ENCODE results near the gene FAM76A. TPM values are rescaled to one million over a fixed set of nuclear protein-coding genes. Genes with fewer than 3 reads are reported as not detected.
A peak's percentile ranks its signal among the peaks of the same experiment; 100 is the strongest.

Gene FAM76A
- total and polyA plus RNA-seq, 9 of the 15 experiments (the other 6 are each of a cell fraction or from before 2014, with no cell fraction given): 9.5 to 14.6 (median 11.4) TPM

- peak; percentile 80 for TF ChIP-seq ARID4B (CRISPR knock-in tag; IDR thresholded peaks at IDR 0.05)
- TF ChIP-seq KAT2B (IDR thresholded peaks at IDR 0.05; ENCODE audit: low read depth, low read length): no peak
- no peak for TF ChIP-seq ZNF778 (CRISPR knock-in tag; IDR thresholded peaks at IDR 0.05)
- TF ChIP-seq CBX1 (IDR thresholded peaks at IDR 0.05; ENCODE audit: low read depth): no peak
- TF ChIP-seq HDAC8 (tag; IDR thresholded peaks at IDR 0.05): no peak
- no peak; the same call in 1 of the 2 replicates for TF ChIP-seq ZNF609 (CRISPR knock-in tag; IDR thresholded peaks at IDR 0.05; ENCODE audit: borderline replicate concordance)
- no peak for TF ChIP-seq TRIM24 (IDR thresholded peaks at IDR 0.05)
- TF ChIP-seq FOXM1 (IDR thresholded peaks at IDR 0.05; ENCODE audit: low read depth): no peak
- peak; percentile 85; the same call in 1 of the 2 replicates for TF ChIP-seq FOXM1 (CRISPR knock-in tag; IDR thresholded peaks at IDR 0.05; ENCODE audit: low read depth)
- TF ChIP-seq ELF4 (CRISPR knock-in tag; IDR thresholded peaks at IDR 0.05): 0 out of 2 replicates have a peak, but pooled peaks have one; percentile 8
- no peak for TF ChIP-seq STAT5A (IDR thresholded peaks at IDR 0.05; ENCODE audit: borderline replicate concordance, low read length)
- TF ChIP-seq ZNF197 (CRISPR knock-in tag; IDR thresholded peaks at IDR 0.05; ENCODE audit: low read depth): no peak
- TF ChIP-seq NCOR1 (IDR thresholded peaks at IDR 0.05): no peak
- no peak for TF ChIP-seq CTCFL (IDR thresholded peaks at IDR 0.05; ENCODE audit: borderline replicate concordance, insufficient read depth, low read depth, low read length, poor library complexity, severe bottlenecking)
- TF ChIP-seq ZNF146 (CRISPR knock-in tag; IDR thresholded peaks at IDR 0.05; ENCODE audit: unreplicated experiment): no peak
Measured at GRCh38 chr1:27772932-27773825, 47.4 kb downstream of the FAM76A start, which contains the start of gene STX12 (continued).

All from K562 (cell line).